SH-SY5Y (cell line): ENCODE measurements around the gene MADD.

Source experiments
- GATA2 ChIP-seq: IDR thresholded peaks from 2 replicates; pipeline ENCODE4 v1.6.1; 2011; ENCODE audit warnings: mild to moderate bottlenecking, low read depth, low read length
- GATA3 ChIP-seq: IDR thresholded peaks from 2 replicates; pipeline ENCODE4 v1.6.1; 2011; ENCODE audit warnings: low read depth, mild to moderate bottlenecking, low read length, moderate library complexity

GRCh38 chr11:47247502-47247901 is 22.4 kb upstream of the MADD start:
- TF ChIP-seq GATA2 (no peak), GATA3 (no peak)
